Motor neuron (in vitro differentiated cells): ENCODE measurements around the gene MAX. TPM values are rescaled to one million over a fixed set of nuclear protein-coding genes. Genes with fewer than 3 reads are reported as not detected.
A peak's percentile ranks its signal among the peaks of the same experiment; 100 is the strongest.

Source experiments
- ATAC-seq, 8 experiments: fragments of 200-7000 bp; cut with Tn5 transposase; replicated peaks in 6 of 8; 2 replicates each; pipeline ENCODE4 v1.8.0; 2021; ENCODE audit warnings: mild to moderate bottlenecking in 8 of 8, moderate library complexity in 8 of 8
- H3K27ac ChIP-seq, 2 donors: fragments of 250-450 bp; sonication (Bioruptor Pico); 2 replicates each; pipeline ENCODE4 v1.9.0; 2021; ENCODE audit warnings: antibody characterized with exemption in 2 of 2, mild to moderate bottlenecking in 2 of 2, moderate library complexity in 1 of 2
- H3K4me1 ChIP-seq, 2 donors: fragments of 250-450 bp; sonication (Bioruptor Pico); replicated peaks in 1 of 2; 2 replicates each; pipeline ENCODE4 v1.6.1; 2021; ENCODE audit warnings: antibody characterized with exemption in 2 of 2, mild to moderate bottlenecking in 2 of 2, moderate library complexity in 1 of 2
- H3K4me3 ChIP-seq, 5 donors: fragments of 250-450 bp; sonication (Bioruptor Pico); 2 replicates each; pipeline ENCODE4 v1.9.0; 2021; ENCODE audit warnings: antibody characterized with exemption in 5 of 5, mild to moderate bottlenecking in 5 of 5, moderate library complexity in 4 of 5
- WGBS, 10 experiments: fragments of 450-650 bp; shearing (Covaris generic); methylation state at CpG; one replicate each; pipeline ENCODE4 v1.0.0; 2022; 5-methylcytosine and 5-hydroxymethylcytosine counted together
- in situ Hi-C, 9 experiments: fragments of 400-800 bp; cut with MboI; loops; one replicate each; pipeline ENCODE4 v1.15.0; 2021; ENCODE audit warnings: low sequenced_read_pairs in 9 of 9, low pct_unique_long_range_greater_than_20kb in 2 of 9; ENCODE audit not compliant: unreplicated experiment in 9 of 9
- total RNA-seq, 8 experiments: library from RNA; unstranded; fragments of 300-600 nt; gene quantifications; 2 replicates each; pipeline versions ENCODE4 v1.2.3 to v1.2.4, GENCODE V29; 2022

Gene MAX, protein sequence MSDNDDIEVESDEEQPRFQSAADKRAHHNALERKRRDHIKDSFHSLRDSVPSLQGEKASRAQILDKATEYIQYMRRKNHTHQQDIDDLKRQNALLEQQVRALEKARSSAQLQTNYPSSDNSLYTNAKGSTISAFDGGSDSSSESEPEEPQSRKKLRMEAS
- 100 to 1,000 TPM in 1 of 8 experiments, 10 to 100 TPM in 7; 55.0 to 112 (median 86.6) TPM for total RNA-seq

DNA sequence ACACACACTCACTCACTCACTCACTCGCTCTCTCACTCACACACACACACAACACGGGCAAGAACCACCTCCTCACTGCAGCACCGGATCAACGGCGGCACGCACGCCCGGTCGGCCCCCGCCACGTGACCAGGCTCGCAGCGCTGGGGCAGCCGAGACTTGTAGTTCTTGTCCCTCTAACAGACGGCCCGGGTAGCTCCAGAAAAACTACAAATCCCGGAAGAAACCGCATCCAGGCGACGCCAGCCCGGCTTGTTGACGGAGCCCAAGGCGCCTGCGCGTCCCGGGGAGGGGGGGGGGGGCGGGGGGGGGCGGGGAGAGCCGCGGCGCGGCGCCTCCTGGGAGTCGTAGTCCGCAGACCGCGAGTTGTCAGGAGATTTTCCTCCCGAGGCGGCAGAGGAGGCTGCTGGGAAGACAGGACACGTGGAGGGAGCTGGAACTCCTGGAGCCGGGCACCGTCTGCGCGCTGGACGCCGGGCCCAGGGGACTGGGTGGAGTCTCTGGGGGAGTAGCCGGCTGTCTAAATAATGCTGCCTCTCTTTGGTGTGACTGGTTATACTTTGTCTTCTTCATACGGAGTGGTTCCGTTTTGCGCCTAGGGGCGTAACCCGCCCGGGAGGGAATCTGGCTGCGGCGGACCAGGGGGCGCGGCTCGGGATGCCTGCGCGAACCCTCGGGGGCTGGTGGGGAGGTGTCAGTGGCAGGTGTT, at the start of gene MAX:
Gene MAX, minus strand, starts transcription at position 77 of the 709 bp plus-strand sequence. CDS start 178 bp downstream, outside the sequence.
- Histone ChIP-seq H3K4me1 (peaks cover 4 to 11% of the 10 kb centered on the region in 2 donors), H3K27ac (peak within 1 kb of the TSS; percentile 78 to 94), H3K4me3 (peak within 1 kb of the TSS; percentile 75 to 92 (median 81))
- peak; percentile 84 to 91 (median 90) for ATAC-seq
- in situ Hi-C loops = no loop called here
- WGBS, 10 experiments = 0 to 11% (median 3%) methylated on average over 1 to 6 of the region's 61 CpGs; no CpG with 5 or more reads in 7 of the 10 experiments

DNA sequence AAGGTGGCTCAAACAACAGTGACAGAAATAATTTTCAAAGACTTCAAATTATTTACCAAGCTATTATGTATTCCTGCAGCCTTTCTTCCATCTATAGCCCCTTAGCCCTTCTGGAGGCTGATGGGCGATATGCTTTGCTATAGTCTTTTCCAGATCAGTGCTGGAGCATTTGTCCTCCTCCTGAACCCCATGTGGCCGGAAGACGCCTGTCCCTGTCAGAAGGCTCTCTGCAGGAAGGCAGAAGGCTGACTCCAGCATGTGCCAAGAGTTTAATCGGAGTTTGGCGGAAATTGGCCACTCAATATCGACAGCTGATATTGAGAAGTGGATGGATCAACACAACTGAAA, 49.3 kb upstream of the MAX start:
- in situ Hi-C loops = loop anchor here in 7 of 9 experiments (25.0 kb wide), 5 partner anchors 261 to 911 kb away; partner anchors contain the start of gene FUT8 (in 1 of the 7)
- H3K4me3 ChIP-seq = no peak overlapping the region
- 47 to 100% (median 79%) methylated on average over 1 to 3 of the region's 6 CpGs; no CpG with 5 or more reads in 5 of the 10 experiments for WGBS, 10 experiments
- H3K27ac ChIP-seq = no peak overlapping the region
- peaks cover 11 to 12% of the 10 kb centered on the region in 2 donors for H3K4me1 ChIP-seq
- peak in 5 of 8 experiments; percentile 60 to 73 (median 65) for ATAC-seq

DNA sequence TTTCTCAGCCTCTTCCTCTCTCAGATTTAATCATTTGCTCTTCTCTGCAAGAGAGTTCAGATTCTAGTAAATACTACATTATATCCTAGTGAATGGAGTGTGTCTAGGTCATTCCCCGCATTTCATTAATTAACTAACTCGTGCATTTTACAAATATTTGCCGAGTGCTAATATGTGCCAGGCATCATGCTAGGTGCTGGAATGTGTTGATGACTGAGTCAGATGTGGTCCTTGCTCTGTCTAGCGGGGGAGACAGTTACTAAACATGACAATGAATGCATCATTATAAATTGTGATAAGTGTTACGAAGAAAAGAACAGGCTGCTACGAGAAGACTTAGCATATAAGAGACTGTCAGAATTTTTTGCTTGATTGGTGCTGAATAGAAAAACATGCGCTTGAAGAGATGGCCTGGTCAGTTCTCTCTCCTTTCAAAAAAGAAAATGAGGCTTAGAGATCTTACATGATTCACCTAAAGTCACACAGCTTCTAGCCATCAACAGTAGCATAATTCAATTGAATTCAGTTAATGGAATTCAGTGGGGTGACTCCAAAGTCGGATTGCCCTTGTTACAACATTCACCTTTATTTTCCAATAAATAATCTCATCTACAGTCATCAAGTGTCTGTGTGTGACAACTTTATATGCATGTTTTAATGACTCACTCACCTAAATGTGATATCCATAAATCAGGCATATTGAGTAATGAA, 48.7 kb upstream of the MAX start:
- WGBS, 10 experiments = 33 to 87% (median 49%) methylated on average over 2 to 8 of the region's 8 CpGs; no CpG with 5 or more reads in 1 of the 10 experiments
- in situ Hi-C loops = loop anchor here in 7 of 9 experiments (25.0 kb wide), 5 partner anchors 261 to 911 kb away; partner anchors contain the start of gene FUT8 (in 1 of the 7)
- Histone ChIP-seq H3K27ac (no peak overlapping the region), H3K4me1 (peaks cover 11 to 12% of the 10 kb centered on the region in 2 donors), H3K4me3 (no peak overlapping the region)
- ATAC-seq = peak in 6 of 8 experiments; percentile 27 to 88 (median 84)

DNA sequence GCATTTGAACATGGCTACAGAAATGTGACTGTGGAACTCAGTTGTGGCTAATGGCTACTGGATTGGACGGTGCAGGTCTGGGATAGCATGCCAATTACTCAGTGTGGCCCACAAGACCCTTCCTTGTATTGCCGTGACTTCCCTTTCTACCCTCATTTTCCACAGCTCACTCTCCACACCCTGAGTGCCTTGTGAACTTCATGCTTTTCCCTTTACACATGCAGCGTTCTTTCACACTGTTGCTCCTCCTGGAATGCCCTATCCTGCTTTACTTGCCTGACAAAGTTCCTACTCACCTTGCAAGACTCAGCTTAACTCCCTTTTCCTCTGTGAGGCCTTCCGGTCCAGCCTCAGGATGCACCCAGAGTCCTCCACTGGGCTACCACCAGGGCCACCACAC, 46.8 kb upstream of the MAX start:
- peaks cover 11 to 12% of the 10 kb centered on the region in 2 donors for H3K4me1 ChIP-seq
- 26 to 100% (median 81%) methylated on average over 1 to 3 of the region's 4 CpGs; no CpG with 5 or more reads in 2 of the 10 experiments for WGBS, 10 experiments
- in situ Hi-C loops = no loop called here
- H3K27ac ChIP-seq = no peak overlapping the region
- no peak overlapping the region for H3K4me3 ChIP-seq
- no peak for ATAC-seq

DNA sequence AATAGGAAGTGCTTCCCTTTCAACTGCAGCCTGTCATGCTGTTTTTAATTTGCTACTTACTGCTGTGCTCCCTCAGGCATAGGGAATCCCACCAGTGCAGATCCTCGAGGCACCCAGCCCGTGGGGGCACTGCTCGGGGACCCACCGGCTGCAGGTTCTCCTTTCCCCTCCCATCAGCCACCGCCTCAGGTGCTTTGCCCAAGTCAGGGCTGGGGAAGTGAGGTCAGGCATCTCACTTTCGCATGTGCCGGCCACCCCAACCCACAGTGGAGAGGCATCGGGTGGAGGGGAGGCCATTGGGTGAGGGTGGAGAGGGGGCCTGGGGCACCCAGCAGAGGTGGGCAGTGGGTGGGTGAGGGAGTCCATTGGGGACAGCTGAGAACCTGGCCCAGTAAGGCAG, 41.9 kb upstream of the MAX start:
- 20% methylated on average over 3 of the region's 8 CpGs; no CpG with 5 or more reads in 9 of the 10 experiments for WGBS, 10 experiments

DNA sequence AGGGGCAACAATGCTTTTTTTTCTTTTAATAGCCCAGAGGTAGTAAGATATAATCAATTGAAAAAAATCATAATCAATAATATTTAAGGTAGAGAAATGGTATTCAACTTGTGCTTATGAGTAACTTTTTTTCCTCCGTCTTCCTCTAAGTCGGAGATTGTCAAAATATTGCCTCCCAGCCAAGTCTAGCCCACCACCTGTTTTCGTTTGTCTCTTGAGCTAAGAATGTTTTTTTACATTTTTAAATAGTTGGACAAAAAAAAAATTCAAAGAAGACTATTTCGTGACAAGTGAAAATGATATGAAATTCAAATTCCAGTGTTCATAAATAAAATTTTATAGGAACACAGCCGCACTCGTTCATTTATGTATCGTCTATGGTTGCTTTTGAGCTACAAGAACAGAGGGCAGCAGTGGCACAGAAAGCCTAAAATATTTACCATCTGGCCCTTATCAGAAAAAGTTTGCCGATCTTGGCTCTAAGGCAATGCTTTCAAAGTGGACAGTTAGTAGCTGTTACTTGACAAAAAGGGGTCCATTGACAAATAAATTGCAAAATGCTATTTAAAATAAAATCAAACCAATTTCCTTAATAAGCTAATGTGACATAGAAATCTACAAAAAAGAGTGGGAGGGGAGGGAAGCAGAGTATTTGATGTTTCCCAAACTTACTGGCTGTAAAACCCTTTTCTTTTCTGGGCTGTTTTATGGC, 40.8 kb upstream of the MAX start:
- WGBS, 10 experiments = 6 to 93% (median 82%) methylated on average over 3 to 8 of the region's 8 CpGs
- in situ Hi-C loops = no loop called here
- ATAC-seq = no peak

More for the DNA sequence above, 41.9 kb upstream of the MAX start:
- Histone ChIP-seq H3K4me1 (no peaks in the 10 kb centered on the region), H3K4me3 (no peak overlapping the region), H3K27ac (no peak overlapping the region)
- ATAC-seq = no peak
- in situ Hi-C loops = no loop called here

DNA sequence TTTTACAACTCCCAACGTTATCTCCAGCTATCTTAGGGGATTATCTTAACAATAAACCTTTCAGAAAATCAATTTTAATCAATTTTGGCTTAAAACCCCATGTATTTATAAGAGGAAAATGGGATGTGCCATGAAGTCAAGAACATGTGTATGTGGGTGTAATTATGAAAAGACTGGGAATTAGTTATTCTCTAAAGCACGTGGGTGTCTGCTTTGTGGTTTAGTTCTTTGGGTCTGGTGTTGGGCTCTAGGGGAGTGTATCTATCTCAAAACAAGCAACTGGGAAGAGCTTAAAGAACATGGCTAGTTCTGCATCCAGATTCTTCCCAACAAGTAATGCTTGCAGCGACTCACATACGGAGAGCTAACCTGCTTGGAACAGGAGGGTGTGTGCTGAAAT, 40.1 kb upstream of the MAX start:
- H3K4me3 ChIP-seq = no peak overlapping the region
- no peaks in the 10 kb centered on the region for H3K4me1 ChIP-seq
- ATAC-seq = no peak
- WGBS, 10 experiments = 16 to 100% (median 79%) methylated on average over 1 to 4 of the region's 4 CpGs; no CpG with 5 or more reads in 1 of the 10 experiments
- no peak overlapping the region for H3K27ac ChIP-seq
- in situ Hi-C loops = no loop called here

More for the DNA sequence above, 40.8 kb upstream of the MAX start:
- Histone ChIP-seq H3K27ac (no peak overlapping the region), H3K4me3 (no peak overlapping the region), H3K4me1 (no peaks in the 10 kb centered on the region)

DNA sequence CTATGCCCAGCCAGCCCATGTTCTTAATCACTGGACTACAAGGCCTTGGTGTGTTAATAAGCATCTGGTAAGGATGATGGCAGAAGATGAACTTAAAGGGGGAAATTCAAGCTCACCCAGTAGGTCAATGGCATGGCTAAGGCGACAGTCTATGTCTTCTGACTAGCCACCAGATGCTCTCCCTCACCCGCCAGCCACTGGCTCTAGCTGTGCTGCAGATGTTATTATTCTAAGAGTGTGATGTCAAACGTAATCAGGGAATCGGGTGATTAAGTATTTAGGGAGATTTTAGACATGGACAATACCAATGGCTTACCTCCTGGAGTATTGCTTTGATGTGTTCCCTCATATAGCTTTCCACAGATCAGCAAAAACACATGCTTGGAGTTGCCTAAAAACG, 39.2 kb upstream of the MAX start:
- in situ Hi-C loops = no loop called here
- no peak for ATAC-seq
- WGBS, 10 experiments = 54 to 100% (median 90%) methylated on average over 3 to 4 of the region's 5 CpGs; no CpG with 5 or more reads in 7 of the 10 experiments

DNA sequence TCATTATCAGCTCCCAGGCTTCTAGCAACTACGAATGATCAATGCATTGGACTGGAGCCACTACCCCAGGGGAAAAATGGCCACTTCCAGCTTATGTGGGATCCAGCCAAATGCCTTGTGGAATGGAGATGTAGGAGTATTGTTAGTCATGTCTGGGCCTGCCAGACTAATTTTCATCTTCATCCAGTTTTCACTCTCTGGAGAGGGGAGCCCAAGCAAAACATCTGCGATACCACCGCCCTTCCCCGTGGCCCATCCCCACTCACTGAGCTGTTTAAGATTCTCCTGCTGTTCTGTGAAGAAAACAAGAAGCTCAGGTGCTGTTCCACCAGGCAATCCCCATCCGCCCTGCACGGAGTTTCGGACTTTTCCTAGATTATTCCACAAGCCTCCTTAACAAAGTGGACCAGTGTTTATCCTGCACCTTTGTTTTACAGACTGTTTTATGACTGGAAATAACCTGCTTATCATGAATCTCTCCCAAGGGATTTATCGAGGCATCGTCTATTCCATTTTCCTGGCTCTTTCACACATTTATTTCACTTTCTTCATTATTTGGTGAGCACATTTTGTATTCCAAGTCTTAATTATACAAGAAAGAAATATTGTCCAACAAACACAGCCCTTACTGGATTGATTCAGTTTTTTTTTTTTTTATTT, 35.5 kb upstream of the MAX start:
- no peak overlapping the region for H3K4me3 ChIP-seq
- in situ Hi-C loops = no loop called here
- no peak overlapping the region for H3K27ac ChIP-seq
- no peaks in the 10 kb centered on the region for H3K4me1 ChIP-seq
- ATAC-seq = peak in 2 of 8 experiments; percentile 39 to 98
- WGBS, 10 experiments = 37 to 100% (median 91%) methylated on average over 2 to 8 of the region's 9 CpGs

More for the DNA sequence above, 39.2 kb upstream of the MAX start:
- no peak overlapping the region for H3K27ac ChIP-seq
- no peak overlapping the region for H3K4me3 ChIP-seq
- no peaks in the 10 kb centered on the region for H3K4me1 ChIP-seq

DNA sequence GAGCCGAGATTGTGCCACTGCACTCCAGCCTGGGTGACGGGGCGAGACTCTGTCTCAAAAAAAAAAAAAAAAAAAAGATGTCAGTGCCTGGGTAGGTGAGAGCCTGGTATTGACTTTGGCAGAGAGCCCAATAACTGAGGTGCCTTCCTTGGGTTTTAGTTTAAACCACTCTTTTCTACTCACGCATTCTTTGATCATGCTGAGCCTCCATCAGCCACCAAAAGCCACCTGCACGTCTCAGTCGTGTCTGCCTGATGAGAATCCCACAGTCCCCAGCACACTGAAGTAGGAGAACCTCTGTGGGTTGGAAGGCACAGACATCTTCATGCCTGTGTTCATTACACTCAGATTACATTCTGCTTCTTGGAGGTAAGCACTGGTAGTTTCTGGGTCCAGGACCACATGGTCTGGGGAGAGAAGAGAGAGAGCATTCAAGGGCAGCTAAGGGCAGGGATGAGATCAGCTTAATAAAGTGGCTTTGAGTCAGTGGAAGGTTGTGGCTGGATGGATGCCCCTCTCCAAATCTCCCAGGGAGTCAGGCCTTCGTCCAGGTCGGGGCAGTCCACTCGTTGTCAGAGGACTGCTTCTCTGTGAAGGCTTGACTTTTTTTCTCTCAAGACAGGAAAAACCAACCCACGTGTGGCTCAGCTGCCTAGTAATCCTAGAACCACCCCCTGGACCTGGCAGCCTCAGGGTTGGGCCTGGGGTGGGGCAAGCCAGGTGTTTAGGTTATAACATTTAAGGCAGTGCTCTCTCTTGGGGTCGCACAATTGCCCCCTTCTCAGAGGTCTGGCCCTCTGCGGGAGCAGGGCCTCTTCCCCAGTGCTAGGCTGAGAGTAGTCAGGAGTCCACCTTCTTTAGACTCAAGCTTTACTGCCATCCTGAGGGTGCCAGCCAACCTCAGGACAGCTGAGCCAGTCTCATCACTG, 32.6 kb upstream of the MAX start:
- in situ Hi-C loops = no loop called here
- WGBS, 10 experiments = 60 to 100% (median 69%) methylated on average over 1 to 6 of the region's 12 CpGs; no CpG with 5 or more reads in 6 of the 10 experiments

DNA sequence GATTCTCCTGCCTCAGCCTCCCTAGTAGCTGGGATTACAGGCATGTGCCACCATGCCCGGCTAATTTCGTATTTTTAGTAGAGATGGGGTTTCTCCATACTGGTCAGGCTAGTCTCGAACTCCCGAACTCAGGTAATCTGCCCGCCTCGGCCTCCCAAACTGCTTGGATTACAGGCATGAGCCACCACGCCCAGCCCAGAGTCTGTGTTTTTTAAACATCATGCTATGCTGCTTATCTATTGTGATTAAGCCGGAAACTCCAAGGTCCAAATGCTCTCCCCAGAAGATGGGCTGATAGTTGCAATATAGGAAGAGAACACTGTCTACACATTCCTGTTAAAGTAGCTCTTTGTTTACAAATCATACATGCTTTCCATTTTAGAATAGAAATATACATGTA, 30.5 kb upstream of the MAX start:
- H3K27ac ChIP-seq = no peak overlapping the region
- in situ Hi-C loops = no loop called here
- H3K4me1 ChIP-seq = no peaks in the 10 kb centered on the region
- H3K4me3 ChIP-seq = no peak overlapping the region
- ATAC-seq = no peak
- WGBS, 10 experiments = 51 to 100% (median 88%) methylated on average over 1 to 8 of the region's 8 CpGs; no CpG with 5 or more reads in 4 of the 10 experiments

More for the DNA sequence above, 32.6 kb upstream of the MAX start:
- peak in 5 of 8 experiments; percentile 13 to 62 (median 39) for ATAC-seq
- H3K4me3 ChIP-seq = no peak overlapping the region
- no peak overlapping the region for H3K27ac ChIP-seq
- no peaks in the 10 kb centered on the region for H3K4me1 ChIP-seq
